ENCODE results near the gene NELFCD.
A peak's percentile ranks its signal among the peaks of the same experiment; 100 is the strongest.

The NELFCD gene

DNA sequence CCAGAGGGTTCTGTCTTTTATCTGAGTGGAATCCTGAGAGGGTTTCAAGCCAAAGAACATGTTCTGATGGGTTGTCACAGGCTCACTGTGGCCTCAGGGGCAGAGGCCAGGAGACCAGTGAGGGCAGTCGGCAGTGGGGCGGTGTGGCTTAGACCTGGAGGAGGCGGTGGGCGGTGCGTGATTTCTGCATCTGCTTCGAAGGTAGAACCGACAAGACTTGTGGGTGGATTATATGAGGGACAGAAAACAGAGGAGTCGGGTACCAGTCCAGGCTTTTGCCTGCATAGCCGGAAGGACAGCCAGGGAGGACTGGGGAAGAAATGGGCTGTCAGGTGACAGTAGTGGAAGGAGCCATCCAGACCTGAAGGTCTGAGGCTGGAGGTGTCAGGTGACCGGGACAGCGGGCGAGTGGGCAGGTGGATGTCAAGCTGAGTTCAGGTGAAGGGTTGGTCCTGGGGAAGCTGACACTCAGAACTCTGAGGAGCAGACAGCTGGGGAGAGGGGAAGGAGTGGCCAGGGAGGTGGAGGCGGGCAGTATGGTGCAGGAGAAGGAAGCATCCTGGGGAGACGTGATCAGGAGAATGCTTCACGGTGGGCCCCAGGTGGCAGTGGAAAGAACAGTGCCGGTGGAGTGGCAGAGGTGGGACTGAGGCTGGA is 22.9 kb downstream of the NELFCD start:
- Histone ChIP-seq H3K4me3 (ENCODE audit: low read length) (peak overlapping the region; percentile 82), H4K20me1 (ENCODE audit: insufficient read depth, low read length) (peaks cover 37% of the 10 kb centered on the region), H2AFZ (ENCODE audit: low read depth, low read length) (no peak overlapping the region), H3K9ac (ENCODE audit: low read length) (peak overlapping the region; percentile 95), H3K79me2 (ENCODE audit: low read length) (peaks cover 74% of the 10 kb centered on the region), H3K36me3 (replicated peaks; ENCODE audit: low read depth, low read length) (peaks cover 54% of the 10 kb centered on the region), H3K4me1 (ENCODE audit: low read length) (peaks cover 47% of the 10 kb centered on the region), H3K4me2 (ENCODE audit: low read length) (peak overlapping the region; percentile 99), H3K27ac (ENCODE audit: low read length) (peak overlapping the region; percentile 92), H3K27me3 (ENCODE audit: low read depth, low read length) (no peaks in the 10 kb centered on the region; the same call in 1 of the 2 replicates), H3K9me3 (ENCODE audit: insufficient read depth, low read length) (no peaks in the 10 kb centered on the region)
- TF ChIP-seq EZH2phosphoT487 (IDR thresholded peaks at IDR 0.05; ENCODE audit: low read depth) (no peak), CTCF (IDR thresholded peaks at IDR 0.05; ENCODE audit: low read depth, low read length) (no peak)

DNA sequence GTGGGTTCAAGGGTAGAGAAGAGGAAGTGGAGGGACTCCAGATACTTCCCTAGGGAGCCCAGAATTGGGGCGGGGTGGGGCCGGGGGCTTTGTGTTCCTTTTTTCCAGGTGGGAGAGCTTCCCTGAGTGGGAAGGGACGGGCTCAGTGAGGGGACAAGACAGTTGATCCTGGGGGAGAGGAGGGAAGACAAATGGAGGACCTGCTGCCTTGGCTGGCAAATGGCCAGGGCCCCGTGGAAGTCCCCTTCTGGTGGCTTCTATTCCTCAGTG is 23.4 kb downstream of the NELFCD start:
- H3K27me3 ChIP-seq (ENCODE audit: low read depth, low read length): no peaks in the 10 kb centered on the region; the same call in 1 of the 2 replicates
- H3K9ac ChIP-seq (ENCODE audit: low read length): peak overlapping the region; percentile 95
- peak overlapping the region; percentile 92 for H3K27ac ChIP-seq (ENCODE audit: low read length)
- H3K79me2 ChIP-seq (ENCODE audit: low read length): peaks cover 71% of the 10 kb centered on the region
- peak overlapping the region; percentile 99 for H3K4me2 ChIP-seq (ENCODE audit: low read length)
- H4K20me1 ChIP-seq (ENCODE audit: insufficient read depth, low read length): peaks cover 37% of the 10 kb centered on the region
- peaks cover 51% of the 10 kb centered on the region for H3K36me3 ChIP-seq (replicated peaks; ENCODE audit: low read depth, low read length)
- no peak overlapping the region for H2AFZ ChIP-seq (ENCODE audit: low read depth, low read length)
- peaks cover 51% of the 10 kb centered on the region for H3K4me1 ChIP-seq (ENCODE audit: low read length)
- TF ChIP-seq CTCF (IDR thresholded peaks at IDR 0.05; ENCODE audit: low read depth, low read length) (no peak), EZH2phosphoT487 (IDR thresholded peaks at IDR 0.05; ENCODE audit: low read depth) (no peak)
- no peaks in the 10 kb centered on the region for H3K9me3 ChIP-seq (ENCODE audit: insufficient read depth, low read length)
- H3K4me3 ChIP-seq (ENCODE audit: low read length): peak overlapping the region; percentile 82

- peaks cover 3% of the 10 kb centered on the region; the same call in 1 of the 2 replicates for H3K27me3 ChIP-seq (ENCODE audit: low read depth, low read length)
- H3K9me3 ChIP-seq (ENCODE audit: insufficient read depth, low read length): no peaks in the 10 kb centered on the region
- TF ChIP-seq CTCF (IDR thresholded peaks at IDR 0.05; ENCODE audit: low read depth, low read length) (no peak), EZH2phosphoT487 (IDR thresholded peaks at IDR 0.05; ENCODE audit: low read depth) (no peak)
- H4K20me1 ChIP-seq (ENCODE audit: insufficient read depth, low read length): peaks cover 37% of the 10 kb centered on the region
- peak overlapping the region; percentile 82 for H3K4me3 ChIP-seq (ENCODE audit: low read length)
- peak overlapping the region; percentile 99 for H3K4me2 ChIP-seq (ENCODE audit: low read length)
- peak overlapping the region; percentile 92 for H3K27ac ChIP-seq (ENCODE audit: low read length)
- peaks cover 49% of the 10 kb centered on the region for H3K36me3 ChIP-seq (replicated peaks; ENCODE audit: low read depth, low read length)
- peak overlapping the region; percentile 95 for H3K9ac ChIP-seq (ENCODE audit: low read length)
- H2AFZ ChIP-seq (ENCODE audit: low read depth, low read length): no peak overlapping the region
- peaks cover 69% of the 10 kb centered on the region for H3K79me2 ChIP-seq (ENCODE audit: low read length)
- H3K4me1 ChIP-seq (ENCODE audit: low read length): peaks cover 55% of the 10 kb centered on the region
Measured at GRCh38 chr20:59004763-59005522, 23.9 kb downstream of the NELFCD start.

DNA sequence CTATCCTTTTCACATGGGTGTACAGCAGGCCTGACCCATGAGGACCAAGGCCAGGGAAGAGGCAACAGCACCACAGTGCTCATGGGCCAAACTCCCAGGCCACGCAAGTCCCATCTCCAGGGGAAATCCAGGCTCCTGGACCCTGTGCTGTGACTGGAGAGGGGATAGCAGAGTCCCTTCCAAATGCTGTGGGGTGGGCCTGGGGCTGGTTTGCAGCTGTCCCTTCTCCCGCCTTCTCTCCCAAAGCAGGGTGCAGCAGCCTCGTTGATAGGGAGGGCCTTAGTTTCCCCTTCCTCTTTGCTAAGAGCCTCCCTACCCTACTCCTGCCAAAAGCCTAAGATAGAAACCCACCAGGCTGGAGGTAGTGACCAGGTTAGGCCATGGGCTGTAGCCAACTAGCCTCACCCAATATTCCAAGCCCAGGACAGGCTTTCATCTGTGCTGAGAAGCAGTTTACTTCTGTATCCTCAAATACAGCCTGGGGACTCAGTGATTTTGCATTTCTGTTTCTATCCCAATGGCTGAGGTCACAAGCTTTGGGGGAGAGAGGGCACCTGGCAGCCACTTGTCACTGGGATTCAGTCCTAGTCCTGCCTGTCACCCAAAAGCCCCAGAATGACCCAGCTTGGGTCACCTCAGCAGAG is 24.6 kb downstream of the NELFCD start:
- peaks cover 3% of the 10 kb centered on the region; the same call in 1 of the 2 replicates for H3K27me3 ChIP-seq (ENCODE audit: low read depth, low read length)
- H2AFZ ChIP-seq (ENCODE audit: low read depth, low read length): no peak overlapping the region
- H3K4me2 ChIP-seq (ENCODE audit: low read length): peak overlapping the region; percentile 99
- H3K27ac ChIP-seq (ENCODE audit: low read length): peak overlapping the region; percentile 92
- TF ChIP-seq CTCF (IDR thresholded peaks at IDR 0.05; ENCODE audit: low read depth, low read length) (no peak), EZH2phosphoT487 (IDR thresholded peaks at IDR 0.05; ENCODE audit: low read depth) (no peak)
- H3K4me1 ChIP-seq (ENCODE audit: low read length): peaks cover 62% of the 10 kb centered on the region
- peaks cover 64% of the 10 kb centered on the region for H3K79me2 ChIP-seq (ENCODE audit: low read length)
- H3K9me3 ChIP-seq (ENCODE audit: insufficient read depth, low read length): no peaks in the 10 kb centered on the region
- peak overlapping the region; percentile 82 for H3K4me3 ChIP-seq (ENCODE audit: low read length)
- peak overlapping the region; percentile 95 for H3K9ac ChIP-seq (ENCODE audit: low read length)
- peaks cover 33% of the 10 kb centered on the region for H4K20me1 ChIP-seq (ENCODE audit: insufficient read depth, low read length)
- peaks cover 45% of the 10 kb centered on the region for H3K36me3 ChIP-seq (replicated peaks; ENCODE audit: low read depth, low read length)

All from OCI-LY3 (cell line).